ENCODE measurements around the gene TPPP2. TPM values are rescaled to one million over a fixed set of nuclear protein-coding genes. Genes with fewer than 3 reads are reported as not detected.

The TPPP2 gene
- total RNA-seq, 1 donor from 2014 or later: not detected

DNA sequence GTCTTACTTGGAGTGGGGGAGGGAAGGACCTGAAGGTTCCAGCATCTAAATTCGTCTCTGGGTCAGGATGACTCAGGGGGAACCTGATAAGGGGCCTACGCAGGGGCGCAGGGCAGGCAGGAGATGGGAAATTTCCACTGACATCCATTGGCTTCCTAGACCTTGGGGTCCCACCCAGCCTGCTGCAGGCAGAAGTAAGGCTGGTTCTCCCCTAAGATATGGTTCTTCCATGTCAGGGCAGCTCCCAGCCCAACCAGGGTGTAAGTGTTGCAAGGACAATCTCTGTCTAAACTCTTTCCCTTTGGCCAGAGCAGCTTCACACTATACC, 3.1 kb upstream of the TPPP2 start:
- ATAC-seq (ENCODE audit: low read depth): no peak
- peak overlapping the region; percentile 38 for H3K4me3 Mint-ChIP-seq
- ChIA-PET POLR2A (no interaction called here), CTCF (interaction anchor here (1.9 kb wide), 1 partner anchor 12 kb away, joined by 7 read pairs; no protein-coding TSS in a partner anchor)
- H3K36me3 Mint-ChIP-seq (ENCODE audit: low read depth): peaks cover 2% of the 10 kb centered on the region
- DNase-seq: no peak
- intact Hi-C loops (cut with micrococcal nuclease): no loop called here
- H3K27me3 Mint-ChIP-seq: peaks cover 19% of the 10 kb centered on the region
- peaks cover 18% of the 10 kb centered on the region for H3K4me1 Mint-ChIP-seq
- H3K27ac Mint-ChIP-seq: peak overlapping the region; percentile 31
- no peaks in the 10 kb centered on the region for H3K9me3 Mint-ChIP-seq
- no peak for TF ChIP-seq CTCF (IDR thresholded peaks at IDR 0.05)

DNA sequence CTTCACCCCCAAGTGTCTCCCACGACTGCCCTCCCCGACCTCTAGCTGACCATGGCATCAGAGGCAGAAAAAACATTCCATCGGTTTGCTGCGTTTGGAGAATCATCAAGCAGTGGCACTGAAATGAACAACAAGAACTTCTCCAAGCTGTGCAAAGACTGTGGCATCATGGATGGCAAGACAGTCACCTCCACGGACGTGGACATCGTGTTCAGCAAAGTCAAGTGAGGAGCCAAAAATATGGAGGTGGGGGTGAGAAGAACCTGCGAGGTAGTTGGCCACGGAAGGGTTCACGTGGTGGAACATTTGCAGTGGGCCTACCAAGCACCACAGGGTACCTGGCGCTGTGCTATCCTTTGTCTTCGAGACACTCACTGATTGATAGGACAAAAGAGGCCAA, 514 bp downstream of the TPPP2 start:
- ATAC-seq (ENCODE audit: low read depth): no peak
- H3K27ac Mint-ChIP-seq: no peak overlapping the region
- no peak for DNase-seq
- H3K4me1 Mint-ChIP-seq: no peaks in the 10 kb centered on the region
- ChIA-PET CTCF (interaction anchor here (1.4 kb wide), 1 partner anchor 10 kb away, joined by 3 read pairs; no protein-coding TSS in a partner anchor), POLR2A (no interaction called here)
- intact Hi-C loops (cut with micrococcal nuclease): no loop called here
- no peaks in the 10 kb centered on the region for H3K36me3 Mint-ChIP-seq (ENCODE audit: low read depth)
- TF ChIP-seq CTCF (IDR thresholded peaks at IDR 0.05): no peak
- H3K9me3 Mint-ChIP-seq: no peaks in the 10 kb centered on the region
- peaks cover 10% of the 10 kb centered on the region for H3K27me3 Mint-ChIP-seq
- no peak overlapping the region for H3K4me3 Mint-ChIP-seq

DNA sequence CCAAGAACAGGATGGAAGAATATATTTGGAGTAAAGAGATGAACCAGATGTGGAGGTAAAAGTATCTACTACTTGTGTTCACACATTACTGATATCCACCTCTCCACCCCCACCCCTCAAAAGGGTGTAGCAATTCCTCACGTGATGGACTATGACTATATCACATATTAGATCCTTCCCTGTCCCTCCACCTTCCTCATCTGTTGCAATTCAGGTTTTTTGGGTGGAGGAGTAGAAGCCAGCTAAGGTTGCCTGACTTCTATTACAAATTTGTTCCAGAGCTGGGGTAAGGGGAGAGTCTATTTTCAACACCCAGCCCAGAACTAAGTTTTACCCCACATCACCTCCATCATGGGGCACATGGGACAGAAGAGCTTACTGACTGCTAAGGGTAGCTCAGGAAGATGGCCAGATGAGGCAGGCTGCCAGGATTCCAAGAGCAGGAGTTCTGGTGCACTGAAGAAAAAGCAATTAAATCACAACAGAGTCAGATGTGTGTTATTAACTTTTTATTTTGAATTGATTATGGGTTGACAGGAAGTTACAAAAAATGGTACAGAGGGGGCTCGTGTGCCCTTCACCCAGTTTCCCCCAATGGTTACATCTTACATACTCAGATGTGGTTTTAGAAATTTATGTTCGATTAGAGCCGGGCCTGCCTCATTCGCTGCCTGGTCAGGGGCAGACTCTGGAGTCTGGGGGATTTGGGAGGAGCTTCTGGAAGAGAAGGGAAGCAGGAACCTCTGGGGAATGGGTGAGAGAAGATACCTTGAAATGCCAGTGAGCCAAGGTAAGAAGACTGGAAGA, 2.5 kb downstream of the TPPP2 start:
- ATAC-seq (ENCODE audit: low read depth) (no peak), DNase-seq (no peak)
- Mint-ChIP-seq H3K27ac (no peak overlapping the region), H3K27me3 (peaks cover 10% of the 10 kb centered on the region), H3K9me3 (no peaks in the 10 kb centered on the region), H3K4me1 (no peaks in the 10 kb centered on the region), H3K36me3 (ENCODE audit: low read depth) (no peaks in the 10 kb centered on the region), H3K4me3 (no peak overlapping the region)
- POLR2A ChIA-PET: interaction anchor here (1.3 kb wide), 1 partner anchor 18 kb away, joined by 4 read pairs; no protein-coding TSS in a partner anchor
- TF ChIP-seq CTCF (IDR thresholded peaks at IDR 0.05): no peak
- CTCF ChIA-PET: interaction anchor here (0.6 to 3.8 kb wide), 3 partner anchors 8 to 22 kb away, joined by 3 to 21 read pairs (median 3); no protein-coding TSS in a partner anchor
- intact Hi-C loops (cut with micrococcal nuclease): no loop called here

DNA sequence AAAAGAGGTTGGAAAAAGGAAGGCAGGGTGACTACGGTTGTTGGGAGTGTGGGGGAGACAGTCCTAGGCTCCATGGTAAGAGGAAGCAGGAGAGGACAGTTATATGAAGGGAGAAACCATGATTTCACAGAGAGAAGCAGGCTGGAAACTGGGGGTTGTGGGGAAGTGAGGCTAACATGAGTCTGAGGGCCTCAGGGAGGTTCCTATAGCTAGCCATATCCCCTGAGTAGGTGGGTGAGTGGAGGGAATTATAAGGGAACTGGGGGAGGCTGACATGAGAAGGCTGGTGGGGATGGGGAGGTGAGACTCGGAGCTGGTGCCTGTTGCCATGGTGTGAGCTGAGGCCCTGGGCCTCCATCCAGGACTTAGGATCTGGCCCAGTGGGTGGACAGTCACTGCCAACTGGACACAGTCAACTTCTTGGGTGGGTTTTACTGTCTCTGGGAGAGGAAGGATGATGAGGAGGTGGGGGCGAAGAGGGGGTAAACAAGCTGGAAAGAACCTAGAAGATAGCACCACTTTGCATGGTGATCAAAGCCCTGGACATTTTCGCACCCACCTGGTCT, 3.2 kb downstream of the TPPP2 start:
- DNase-seq (no peak), ATAC-seq (ENCODE audit: low read depth) (no peak)
- Mint-ChIP-seq H3K4me3 (no peak overlapping the region), H3K4me1 (no peaks in the 10 kb centered on the region), H3K27ac (no peak overlapping the region), H3K27me3 (peaks cover 10% of the 10 kb centered on the region), H3K9me3 (no peaks in the 10 kb centered on the region), H3K36me3 (ENCODE audit: low read depth) (no peaks in the 10 kb centered on the region)
- TF ChIP-seq CTCF (IDR thresholded peaks at IDR 0.05): no peak
- CTCF ChIA-PET: interaction anchor here (3.8 kb wide), 1 partner anchor 18 kb away, joined by 21 read pairs; no protein-coding TSS in a partner anchor
- POLR2A ChIA-PET: interaction anchor here (1.3 kb wide), 1 partner anchor 18 kb away, joined by 4 read pairs; no protein-coding TSS in a partner anchor
- intact Hi-C loops (cut with micrococcal nuclease): no loop called here

- H3K27me3 Mint-ChIP-seq: peaks cover 12% of the 10 kb centered on the region
- no peak for DNase-seq
- POLR2A ChIA-PET: no interaction called here
- H3K27ac Mint-ChIP-seq: no peak within 1 kb of the TSS
- no peaks in the 10 kb centered on the region for H3K36me3 Mint-ChIP-seq (ENCODE audit: low read depth)
- no peak for ATAC-seq (ENCODE audit: low read depth)
- H3K9me3 Mint-ChIP-seq: no peaks in the 10 kb centered on the region
- no peak for TF ChIP-seq CTCF (IDR thresholded peaks at IDR 0.05)
- H3K4me3 Mint-ChIP-seq: no peak within 1 kb of the TSS
- intact Hi-C loops (cut with micrococcal nuclease): no loop called here
- no peaks in the 10 kb centered on the region for H3K4me1 Mint-ChIP-seq
- CTCF ChIA-PET: interaction anchor here (1.0 to 3.8 kb wide), 3 partner anchors 15 to 20 kb away, joined by 3 to 21 read pairs (median 19); no protein-coding TSS in a partner anchor
Observed at GRCh38 chr14:21034707-21035106, 4.7 kb downstream of the TPPP2 start, which contains the start of gene RNASE13. Gene RNASE13 (minus strand): TSS chr14:21034807. CDS start chr14:21034288, 519 bp downstream.

Data from activated B cell treated with CpG ODN at 0.5 μM for 24 hours (primary cell).